Kidney (tissue), 14 donors: ENCODE measurements around the gene MAD1L1. TPM values are rescaled to one million over a fixed set of nuclear protein-coding genes. Genes with fewer than 3 reads are reported as not detected.

Experiments
- DNase-seq, 5 donors: peaks; one replicate each; pipeline ENCODE4 v3.0.0-alpha.2; 2013 to 2020
- FAIRE-seq: peaks from 2 replicates; lab custom pipeline; 2012; peaks lifted over from hg19 to GRCh38; lab: Jason Lieb, UNC
- H3K27ac ChIP-seq, 2 donors: one replicate each; pipeline ENCODE4 v1.7.0; 2013; ENCODE audit warnings: low read depth in 2 of 2, low read length in 2 of 2, inconsistent platforms in 1 of 2
- H3K27me3 ChIP-seq: one replicate; pipeline ENCODE4 v1.7.1; 2013; ENCODE audit warnings: low read length, inconsistent platforms; ENCODE audit not compliant: control insufficient read depth, insufficient read depth
- H3K36me3 ChIP-seq, 3 donors: one replicate each; pipeline versions ENCODE4 v1.7.0 to v1.7.1; 2013; ENCODE audit warnings: low read length in 3 of 3, control low read depth in 1 of 3, inconsistent platforms in 1 of 3; ENCODE audit not compliant: insufficient read depth in 3 of 3, control insufficient read depth in 2 of 3
- H3K4me1 ChIP-seq, 3 donors: one replicate each; pipeline versions ENCODE4 v1.7.0 to v1.7.1; 2013; ENCODE audit warnings: low read length in 3 of 3, inconsistent platforms in 1 of 3, low read depth in 1 of 3; ENCODE audit not compliant: control insufficient read depth in 2 of 3, insufficient read depth in 2 of 3
- H3K4me3 ChIP-seq, 3 donors: one replicate each; pipeline versions ENCODE4 v1.7.0 to v1.8.1; 2013; ENCODE audit warnings: low read length in 3 of 3, control low read depth in 1 of 3, inconsistent platforms in 1 of 3
- H3K9ac ChIP-seq, 3 donors: one replicate each; pipeline versions ENCODE4 v1.7.0 to v1.7.1; 2013; ENCODE audit warnings: low read length in 3 of 3, control low read depth in 1 of 3, inconsistent platforms in 1 of 3
- H3K9me3 ChIP-seq, 3 donors: one replicate each; pipeline versions ENCODE4 v1.7.0 to v1.7.1; 2013; ENCODE audit warnings: low read length in 3 of 3, control low read depth in 1 of 3, inconsistent platforms in 1 of 3; ENCODE audit not compliant: control insufficient read depth in 2 of 3, insufficient read depth in 1 of 3
- CTCF ChIP-seq: IDR thresholded peaks from 3 replicates; pipeline ENCODE4 v1.5.1; 2012; ENCODE audit warnings: mild to moderate bottlenecking, moderate library complexity, borderline replicate concordance; ENCODE audit not compliant: insufficient read depth; ENCODE audit errors: extremely low read depth
- intact Hi-C: fragments of 100-400 bp; cut with DNase I; formaldehyde crosslinking; loops from one replicate; pipeline ENCODE4 v1.11.1; 2022
- polyA plus RNA-seq: library from polyadenylated mRNA; stranded (reverse); fragments of 350-450 nt; fragmentation: Illumina TruSeq; extraction: RNeasy Lipid Tissue Mini Kit (QIAGEN cat#74804); gene quantifications from one replicate; pipeline ENCODE4 v1.2.3, GENCODE V29; 2014; ENCODE audit warnings: low read depth, low replicate concordance; ENCODE audit not compliant: insufficient read depth
- total RNA-seq: library from RNA; stranded (reverse); fragmentation: NEBNext Ultra II Directional; extraction: Animal tissue kit (Norgen Biotek cat#: 25700); gene quantifications from one replicate; pipeline ENCODE4 v1.2.1, GENCODE V29; 2021
- donor health status: control.
- donor health status: control.
- donor health status: control.
- donor health status: control.
- donor health status: control.
- donor health status: DM: yes; HTN: yes; CAD: no.
- donor health status: Normal renal cell carcinoma (clear cell type).

Gene MAD1L1
- total and polyA plus RNA-seq, 2 donors from 2014 or later: 33.2 to 45.2 TPM

GRCh38 chr7:2101630-2102374, 130.9 kb downstream of the MAD1L1 start:
- FAIRE-seq (no peak), DNase-seq (no peak)
- TF ChIP-seq CTCF: no peak
- H3K9me3 ChIP-seq: no peaks in the 10 kb centered on the region
- H3K27ac ChIP-seq: no peak overlapping the region
- no peak overlapping the region for H3K4me3 ChIP-seq
- H3K36me3 ChIP-seq: no peaks in the 10 kb centered on the region
- H3K4me1 ChIP-seq: peaks cover 4 to 18% (median 4%) of the 10 kb centered on the region in 3 donors
- H3K9ac ChIP-seq: no peak overlapping the region
- intact Hi-C loops: no loop called here
- no peaks in the 10 kb centered on the region for H3K27me3 ChIP-seq

DNA sequence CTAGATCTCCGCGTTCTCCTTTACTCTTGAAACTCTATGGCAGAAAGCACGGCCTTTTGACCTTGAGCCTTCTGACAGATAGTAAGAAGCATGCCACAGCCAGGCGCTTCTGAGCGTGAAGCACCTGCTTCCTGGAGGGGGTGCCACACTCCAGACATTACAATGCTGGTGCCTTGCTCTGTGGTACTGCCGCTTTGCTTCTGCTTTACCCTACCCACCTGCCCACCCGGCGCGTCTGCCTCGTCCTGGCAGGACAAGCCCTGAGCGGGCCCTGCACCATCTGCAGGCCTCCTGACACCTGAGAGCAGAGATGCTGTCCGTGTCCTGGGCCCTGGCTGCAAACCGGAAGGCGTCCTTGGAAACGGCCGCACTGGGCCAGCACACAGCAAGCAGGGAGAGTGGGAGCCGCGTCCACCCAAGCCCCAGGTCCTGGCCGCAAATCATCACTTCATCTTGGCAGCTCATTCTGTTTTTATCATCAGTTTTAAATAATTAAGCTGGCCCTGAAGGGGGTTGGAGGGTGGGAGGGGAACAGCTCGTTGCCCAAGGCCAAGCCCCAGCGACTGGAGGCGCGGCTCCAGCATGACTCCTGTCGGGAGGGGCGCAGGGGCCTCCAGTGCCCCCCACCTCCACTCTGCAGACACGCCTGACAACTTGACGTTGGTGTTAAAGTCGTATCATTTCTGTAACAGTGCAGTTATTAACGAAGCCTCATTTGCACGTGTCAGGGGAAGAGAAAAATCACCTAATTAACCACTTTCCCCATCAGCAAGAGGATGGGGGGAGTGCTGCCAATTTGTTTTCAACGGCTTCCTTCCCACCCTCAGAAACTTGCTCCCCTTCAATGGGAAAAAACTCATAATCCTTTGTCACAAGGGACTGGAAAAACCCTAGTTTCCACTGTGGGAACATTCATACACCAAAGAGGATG, 132.2 kb downstream of the MAD1L1 start:
- Histone ChIP-seq H3K9ac (no peak overlapping the region), H3K4me3 (no peak overlapping the region), H3K27me3 (no peaks in the 10 kb centered on the region), H3K27ac (no peak overlapping the region), H3K9me3 (no peaks in the 10 kb centered on the region), H3K36me3 (no peaks in the 10 kb centered on the region), H3K4me1 (peaks cover 4 to 17% (median 4%) of the 10 kb centered on the region in 3 donors)
- DNase-seq (peak in 1 of 5 donors; percentile 56), FAIRE-seq (no peak)
- no peak for TF ChIP-seq CTCF
- intact Hi-C loops: no loop called here

DNA sequence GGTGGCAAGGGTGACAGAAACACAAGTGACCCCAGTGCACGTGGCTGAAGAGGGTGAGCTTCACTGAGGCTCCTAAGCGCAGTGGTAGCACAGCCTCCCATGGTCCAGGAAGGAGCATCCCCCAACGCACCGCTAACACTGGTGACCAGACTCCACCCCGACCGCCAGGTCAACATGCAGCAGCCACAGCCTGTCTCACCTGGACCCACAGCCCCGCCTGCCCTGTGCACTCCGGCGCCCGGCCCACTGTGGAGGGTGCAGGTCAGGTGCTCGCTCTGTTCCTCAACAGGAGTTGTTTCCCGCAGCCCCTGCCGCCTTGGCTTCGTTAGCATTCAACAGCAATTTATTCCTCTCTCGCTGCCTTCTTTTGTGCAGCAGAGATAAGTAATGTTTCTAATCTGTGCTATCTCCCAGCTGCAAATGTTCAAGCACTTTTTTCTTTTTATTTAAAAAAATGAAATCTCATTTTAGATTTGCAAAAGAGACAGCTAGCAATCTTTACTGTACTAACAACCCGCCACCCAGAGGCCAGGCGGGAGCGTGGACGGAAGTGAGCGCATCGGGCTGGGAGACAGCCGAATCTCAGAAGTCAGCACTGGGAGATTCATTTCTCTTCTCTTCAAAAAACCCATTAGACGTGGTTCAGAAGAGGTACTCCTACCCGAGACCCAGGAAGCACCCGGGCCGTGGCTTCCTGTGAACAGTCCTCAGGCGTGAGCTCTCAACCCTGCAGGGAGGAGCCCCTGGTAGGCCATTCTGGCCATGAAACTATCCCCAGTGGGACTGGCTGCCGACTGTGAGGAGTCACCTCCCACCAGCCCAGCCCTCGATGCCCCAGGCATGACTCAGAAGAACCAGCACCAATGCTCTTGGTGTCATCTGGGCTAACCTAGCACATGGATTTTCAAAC, 133.4 kb downstream of the MAD1L1 start:
- FAIRE-seq (no peak), DNase-seq (no peak)
- no peak overlapping the region for H3K27ac ChIP-seq
- H3K4me1 ChIP-seq: peaks cover 4 to 10% (median 4%) of the 10 kb centered on the region in 3 donors
- intact Hi-C loops: no loop called here
- no peaks in the 10 kb centered on the region for H3K36me3 ChIP-seq
- no peak for TF ChIP-seq CTCF
- no peak overlapping the region for H3K9ac ChIP-seq
- no peak overlapping the region for H3K4me3 ChIP-seq
- no peaks in the 10 kb centered on the region for H3K27me3 ChIP-seq
- H3K9me3 ChIP-seq: no peaks in the 10 kb centered on the region
